ENCODE results near the gene TROAP.

Gene TROAP

GRCh38 chr12:49347311-49348193 lies 24.5 kb downstream of the TROAP start:
- H3K9me3 ChIP-seq (ENCODE audit: severe bottlenecking) = no peaks in the 10 kb centered on the region
- peak; percentile 87 for TF ChIP-seq CTCF (IDR thresholded peaks at IDR 0.05; ENCODE audit: low read depth, low read length)
- DNase-seq = peak; percentile 84
- H3K36me3 ChIP-seq = no peaks in the 10 kb centered on the region
- peaks cover 48% of the 10 kb centered on the region for H3K27me3 ChIP-seq (ENCODE audit: insufficient read depth, low read depth, severe bottlenecking)
- no peak overlapping the region for H3K27ac ChIP-seq
- H3K4me3 ChIP-seq (ENCODE audit: low read depth, low read length) = peak overlapping the region; percentile 32

- H3K4me3 ChIP-seq (ENCODE audit: low read depth, low read length) = no peak overlapping the region
- H3K36me3 ChIP-seq = no peaks in the 10 kb centered on the region
- DNase-seq = no peak
- H3K9me3 ChIP-seq (ENCODE audit: severe bottlenecking) = no peaks in the 10 kb centered on the region
- H3K27ac ChIP-seq = no peak overlapping the region
- TF ChIP-seq CTCF (IDR thresholded peaks at IDR 0.05; ENCODE audit: low read depth, low read length) = no peak
- H3K27me3 ChIP-seq (ENCODE audit: insufficient read depth, low read depth, severe bottlenecking) = peaks cover 37% of the 10 kb centered on the region
These were observed 25.7 kb downstream of the TROAP start for GRCh38 chr12:49348781-49349180.

- peaks cover 32% of the 10 kb centered on the region for H3K27me3 ChIP-seq (ENCODE audit: insufficient read depth, low read depth, severe bottlenecking)
- H3K9me3 ChIP-seq (ENCODE audit: severe bottlenecking) = no peaks in the 10 kb centered on the region
- DNase-seq = no peak
- TF ChIP-seq CTCF (IDR thresholded peaks at IDR 0.05; ENCODE audit: low read depth, low read length) = no peak
- no peak overlapping the region for H3K27ac ChIP-seq
- no peaks in the 10 kb centered on the region for H3K36me3 ChIP-seq
- no peak overlapping the region for H3K4me3 ChIP-seq (ENCODE audit: low read depth, low read length)
These were observed 26.2 kb downstream of the TROAP start for GRCh38 chr12:49349266-49349665.

GRCh38 chr12:49352351-49352750 lies 29.3 kb downstream of the TROAP start:
- Histone ChIP-seq H3K36me3 (no peaks in the 10 kb centered on the region), H3K4me3 (ENCODE audit: low read depth, low read length) (no peak overlapping the region), H3K27me3 (ENCODE audit: insufficient read depth, low read depth, severe bottlenecking) (peaks cover 1% of the 10 kb centered on the region), H3K9me3 (ENCODE audit: severe bottlenecking) (no peaks in the 10 kb centered on the region), H3K27ac (no peak overlapping the region)
- DNase-seq = no peak
- no peak for TF ChIP-seq CTCF (IDR thresholded peaks at IDR 0.05; ENCODE audit: low read depth, low read length)

- no peaks in the 10 kb centered on the region for H3K27me3 ChIP-seq (ENCODE audit: insufficient read depth, low read depth, severe bottlenecking)
- H3K9me3 ChIP-seq (ENCODE audit: severe bottlenecking) = no peaks in the 10 kb centered on the region
- H3K4me3 ChIP-seq (ENCODE audit: low read depth, low read length) = no peak overlapping the region
- H3K36me3 ChIP-seq = no peaks in the 10 kb centered on the region
- DNase-seq = no peak
- H3K27ac ChIP-seq = no peak overlapping the region
- no peak for TF ChIP-seq CTCF (IDR thresholded peaks at IDR 0.05; ENCODE audit: low read depth, low read length)
These were observed 32.9 kb downstream of the TROAP start for GRCh38 chr12:49355913-49356312.

Data from WERI-Rb-1 (cell line).